GM18951 (cell line): ENCODE data around the gene SANBR.

Experiments used
- POLR2A ChIP-seq: IDR thresholded peaks from 4 replicates; pipeline ENCODE4 v1.6.1; 2011; ENCODE audit warnings: mild to moderate bottlenecking; ENCODE audit not compliant: insufficient read length, insufficient read depth; ENCODE audit errors: extremely low read depth
- in situ Hi-C: fragments of 300-500 bp; cut with MboI; formaldehyde crosslinking; loops from one replicate; pipeline ENCODE4 v1.12.0; 2022; ENCODE audit warnings: low sequenced_read_pairs, mixed read lengths, inconsistent platforms; ENCODE audit not compliant: unreplicated experiment

SANBR gene

GRCh38 chr2:61114147-61114546, 48.5 kb downstream of the SANBR start:
- TF ChIP-seq POLR2A = no peak
- in situ Hi-C loops = no loop called here
